Thyroid gland (tissue), 4 donors: Measurements from ENCODE around the gene STKLD1.

Experiments
- POLR2A ChIP-seq, 2 donors: fragments of 450-650 bp; IDR thresholded peaks; one replicate each; pipeline ENCODE4 v1.6.1; 2017; ENCODE audit warnings: antibody characterized with exemption in 2 of 2, mild to moderate bottlenecking in 2 of 2, moderate library complexity in 1 of 2
- TF ChIP-seq, protein P1 (sequence below), 6 experiments: fragments of 200-600 bp in 3 of 6; fragments of 450-650 bp in 3 of 6; sonication (generic) in 3 of 6; IDR thresholded peaks; one replicate each; pipeline ENCODE4 v1.5.1; 2016 to 2019; ENCODE audit warnings: antibody characterized with exemption in 6 of 6, mild to moderate bottlenecking in 2 of 6, inconsistent platforms in 1 of 6, moderate library complexity in 1 of 6

DNA sequence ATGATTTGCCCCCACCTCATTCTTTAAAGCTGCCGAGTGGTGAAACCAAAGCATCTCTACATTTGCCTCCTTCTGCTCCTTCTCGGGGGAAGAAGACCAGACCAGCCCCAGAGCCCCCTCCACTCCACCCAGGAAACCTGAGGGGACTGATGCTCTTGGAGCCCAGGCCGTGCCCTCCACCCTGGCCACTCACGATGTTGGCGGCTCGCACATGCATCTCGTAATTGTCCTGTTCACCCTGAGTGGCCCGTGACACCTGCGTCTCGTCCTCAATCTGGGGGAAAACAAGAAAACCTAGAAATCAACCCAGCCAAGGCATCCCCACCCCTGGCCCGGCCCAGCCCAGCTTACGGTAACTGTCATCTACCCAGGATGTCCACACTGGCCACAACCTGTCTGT is 31.2 kb upstream of the STKLD1 start:
- TF ChIP-seq, protein P1, sequence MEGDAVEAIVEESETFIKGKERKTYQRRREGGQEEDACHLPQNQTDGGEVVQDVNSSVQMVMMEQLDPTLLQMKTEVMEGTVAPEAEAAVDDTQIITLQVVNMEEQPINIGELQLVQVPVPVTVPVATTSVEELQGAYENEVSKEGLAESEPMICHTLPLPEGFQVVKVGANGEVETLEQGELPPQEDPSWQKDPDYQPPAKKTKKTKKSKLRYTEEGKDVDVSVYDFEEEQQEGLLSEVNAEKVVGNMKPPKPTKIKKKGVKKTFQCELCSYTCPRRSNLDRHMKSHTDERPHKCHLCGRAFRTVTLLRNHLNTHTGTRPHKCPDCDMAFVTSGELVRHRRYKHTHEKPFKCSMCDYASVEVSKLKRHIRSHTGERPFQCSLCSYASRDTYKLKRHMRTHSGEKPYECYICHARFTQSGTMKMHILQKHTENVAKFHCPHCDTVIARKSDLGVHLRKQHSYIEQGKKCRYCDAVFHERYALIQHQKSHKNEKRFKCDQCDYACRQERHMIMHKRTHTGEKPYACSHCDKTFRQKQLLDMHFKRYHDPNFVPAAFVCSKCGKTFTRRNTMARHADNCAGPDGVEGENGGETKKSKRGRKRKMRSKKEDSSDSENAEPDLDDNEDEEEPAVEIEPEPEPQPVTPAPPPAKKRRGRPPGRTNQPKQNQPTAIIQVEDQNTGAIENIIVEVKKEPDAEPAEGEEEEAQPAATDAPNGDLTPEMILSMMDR (IDR thresholded peaks at IDR 0.05): no peak
- TF ChIP-seq POLR2A (IDR thresholded peaks at IDR 0.05): no peak
